ENCODE data around the gene UNC5A. TPM values are rescaled to one million over a fixed set of nuclear protein-coding genes. Genes with fewer than 3 reads are reported as not detected.

The UNC5A gene
- total and polyA plus RNA-seq, 10 of the 15 experiments (the other 5 are each of a cell fraction or from before 2014, with no cell fraction given) = not detected

DNA sequence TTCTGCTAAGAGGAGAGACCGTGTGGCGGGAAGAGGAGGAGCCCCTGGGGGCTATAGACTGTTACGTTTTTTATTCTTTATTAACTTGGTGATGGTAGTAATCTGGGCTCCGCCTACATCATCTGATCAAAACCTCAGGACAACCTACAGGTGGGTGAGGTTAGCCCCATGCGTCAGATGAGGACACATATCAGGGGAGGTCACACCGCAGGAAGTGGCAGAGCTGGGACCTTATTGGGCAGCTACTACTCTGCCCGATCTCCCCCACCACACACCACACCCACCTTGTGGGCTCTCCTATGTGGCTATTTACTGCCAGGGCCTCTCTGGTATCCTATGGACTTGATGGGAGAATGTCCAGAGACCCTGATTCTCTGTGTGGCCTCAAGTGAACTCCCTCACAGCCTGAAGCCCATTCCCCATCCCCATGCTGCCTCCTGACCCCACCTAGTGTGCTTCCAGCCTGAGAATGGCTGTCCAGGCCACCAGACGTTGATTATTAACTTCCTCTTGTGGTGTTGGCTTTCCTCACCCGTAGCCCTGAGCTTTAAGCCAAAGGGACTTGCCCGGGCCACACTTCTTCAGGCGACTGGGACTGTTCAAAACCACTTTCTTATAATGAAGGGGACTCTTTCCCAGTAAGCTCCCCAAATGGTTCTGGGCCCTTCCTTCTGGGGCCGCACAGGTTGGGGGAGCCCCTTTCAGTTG, 8.2 kb downstream of the UNC5A start (continued):
- TF ChIP-seq, protein P1, sequence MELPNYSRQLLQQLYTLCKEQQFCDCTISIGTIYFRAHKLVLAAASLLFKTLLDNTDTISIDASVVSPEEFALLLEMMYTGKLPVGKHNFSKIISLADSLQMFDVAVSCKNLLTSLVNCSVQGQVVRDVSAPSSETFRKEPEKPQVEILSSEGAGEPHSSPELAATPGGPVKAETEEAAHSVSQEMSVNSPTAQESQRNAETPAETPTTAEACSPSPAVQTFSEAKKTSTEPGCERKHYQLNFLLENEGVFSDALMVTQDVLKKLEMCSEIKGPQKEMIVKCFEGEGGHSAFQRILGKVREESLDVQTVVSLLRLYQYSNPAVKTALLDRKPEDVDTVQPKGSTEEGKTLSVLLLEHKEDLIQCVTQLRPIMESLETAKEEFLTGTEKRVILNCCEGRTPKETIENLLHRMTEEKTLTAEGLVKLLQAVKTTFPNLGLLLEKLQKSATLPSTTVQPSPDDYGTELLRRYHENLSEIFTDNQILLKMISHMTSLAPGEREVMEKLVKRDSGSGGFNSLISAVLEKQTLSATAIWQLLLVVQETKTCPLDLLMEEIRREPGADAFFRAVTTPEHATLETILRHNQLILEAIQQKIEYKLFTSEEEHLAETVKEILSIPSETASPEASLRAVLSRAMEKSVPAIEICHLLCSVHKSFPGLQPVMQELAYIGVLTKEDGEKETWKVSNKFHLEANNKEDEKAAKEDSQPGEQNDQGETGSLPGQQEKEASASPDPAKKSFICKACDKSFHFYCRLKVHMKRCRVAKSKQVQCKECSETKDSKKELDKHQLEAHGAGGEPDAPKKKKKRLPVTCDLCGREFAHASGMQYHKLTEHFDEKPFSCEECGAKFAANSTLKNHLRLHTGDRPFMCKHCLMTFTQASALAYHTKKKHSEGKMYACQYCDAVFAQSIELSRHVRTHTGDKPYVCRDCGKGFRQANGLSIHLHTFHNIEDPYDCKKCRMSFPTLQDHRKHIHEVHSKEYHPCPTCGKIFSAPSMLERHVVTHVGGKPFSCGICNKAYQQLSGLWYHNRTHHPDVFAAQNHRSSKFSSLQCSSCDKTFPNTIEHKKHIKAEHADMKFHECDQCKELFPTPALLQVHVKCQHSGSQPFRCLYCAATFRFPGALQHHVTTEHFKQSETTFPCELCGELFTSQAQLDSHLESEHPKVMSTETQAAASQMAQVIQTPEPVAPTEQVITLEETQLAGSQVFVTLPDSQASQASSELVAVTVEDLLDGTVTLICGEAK (IDR thresholded peaks at IDR 0.05; ENCODE audit: borderline replicate concordance) = no peak
- TF ChIP-seq EP300 (IDR thresholded peaks at IDR 0.05; ENCODE audit: borderline replicate concordance in 1 of 2, control insufficient read depth in 1 of 2, low read depth in 2 of 2, low read length in 2 of 2) (no peak), SIN3A (IDR thresholded peaks at IDR 0.05; ENCODE audit: low read depth, low read length) (no peak), IKZF2 (IDR thresholded peaks at IDR 0.05) (peak; percentile 40 to 49; a peak in 2 of 4 replicates), HCFC1 (IDR thresholded peaks at IDR 0.05; ENCODE audit: low read length) (no peak), SRF (IDR thresholded peaks at IDR 0.05; ENCODE audit: low read depth in 2 of 2, low read length in 2 of 2) (0 out of 4 replicates have a peak, but pooled peaks of 1 of the 2 experiments have one; percentile 8), ZBED1 (IDR thresholded peaks at IDR 0.05; ENCODE audit: borderline replicate concordance) (no peak), SMC3 (IDR thresholded peaks at IDR 0.05; ENCODE audit: borderline replicate concordance, low read length) (no peak), STAT1 (conservative IDR thresholded peaks at IDR 0.05) (no peak)
- TF ChIP-seq, protein P2, sequence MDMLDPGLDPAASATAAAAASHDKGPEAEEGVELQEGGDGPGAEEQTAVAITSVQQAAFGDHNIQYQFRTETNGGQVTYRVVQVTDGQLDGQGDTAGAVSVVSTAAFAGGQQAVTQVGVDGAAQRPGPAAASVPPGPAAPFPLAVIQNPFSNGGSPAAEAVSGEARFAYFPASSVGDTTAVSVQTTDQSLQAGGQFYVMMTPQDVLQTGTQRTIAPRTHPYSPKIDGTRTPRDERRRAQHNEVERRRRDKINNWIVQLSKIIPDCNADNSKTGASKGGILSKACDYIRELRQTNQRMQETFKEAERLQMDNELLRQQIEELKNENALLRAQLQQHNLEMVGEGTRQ (IDR thresholded peaks at IDR 0.05; ENCODE audit: borderline replicate concordance, low read depth, low read length) = no peak
- TF ChIP-seq, protein P3, sequence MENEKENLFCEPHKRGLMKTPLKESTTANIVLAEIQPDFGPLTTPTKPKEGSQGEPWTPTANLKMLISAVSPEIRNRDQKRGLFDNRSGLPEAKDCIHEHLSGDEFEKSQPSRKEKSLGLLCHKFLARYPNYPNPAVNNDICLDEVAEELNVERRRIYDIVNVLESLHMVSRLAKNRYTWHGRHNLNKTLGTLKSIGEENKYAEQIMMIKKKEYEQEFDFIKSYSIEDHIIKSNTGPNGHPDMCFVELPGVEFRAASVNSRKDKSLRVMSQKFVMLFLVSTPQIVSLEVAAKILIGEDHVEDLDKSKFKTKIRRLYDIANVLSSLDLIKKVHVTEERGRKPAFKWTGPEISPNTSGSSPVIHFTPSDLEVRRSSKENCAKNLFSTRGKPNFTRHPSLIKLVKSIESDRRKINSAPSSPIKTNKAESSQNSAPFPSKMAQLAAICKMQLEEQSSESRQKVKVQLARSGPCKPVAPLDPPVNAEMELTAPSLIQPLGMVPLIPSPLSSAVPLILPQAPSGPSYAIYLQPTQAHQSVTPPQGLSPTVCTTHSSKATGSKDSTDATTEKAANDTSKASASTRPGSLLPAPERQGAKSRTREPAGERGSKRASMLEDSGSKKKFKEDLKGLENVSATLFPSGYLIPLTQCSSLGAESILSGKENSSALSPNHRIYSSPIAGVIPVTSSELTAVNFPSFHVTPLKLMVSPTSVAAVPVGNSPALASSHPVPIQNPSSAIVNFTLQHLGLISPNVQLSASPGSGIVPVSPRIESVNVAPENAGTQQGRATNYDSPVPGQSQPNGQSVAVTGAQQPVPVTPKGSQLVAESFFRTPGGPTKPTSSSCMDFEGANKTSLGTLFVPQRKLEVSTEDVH (IDR thresholded peaks at IDR 0.05; ENCODE audit: low read depth, partially characterized antibody) = no peak
- TF ChIP-seq, protein P4, sequence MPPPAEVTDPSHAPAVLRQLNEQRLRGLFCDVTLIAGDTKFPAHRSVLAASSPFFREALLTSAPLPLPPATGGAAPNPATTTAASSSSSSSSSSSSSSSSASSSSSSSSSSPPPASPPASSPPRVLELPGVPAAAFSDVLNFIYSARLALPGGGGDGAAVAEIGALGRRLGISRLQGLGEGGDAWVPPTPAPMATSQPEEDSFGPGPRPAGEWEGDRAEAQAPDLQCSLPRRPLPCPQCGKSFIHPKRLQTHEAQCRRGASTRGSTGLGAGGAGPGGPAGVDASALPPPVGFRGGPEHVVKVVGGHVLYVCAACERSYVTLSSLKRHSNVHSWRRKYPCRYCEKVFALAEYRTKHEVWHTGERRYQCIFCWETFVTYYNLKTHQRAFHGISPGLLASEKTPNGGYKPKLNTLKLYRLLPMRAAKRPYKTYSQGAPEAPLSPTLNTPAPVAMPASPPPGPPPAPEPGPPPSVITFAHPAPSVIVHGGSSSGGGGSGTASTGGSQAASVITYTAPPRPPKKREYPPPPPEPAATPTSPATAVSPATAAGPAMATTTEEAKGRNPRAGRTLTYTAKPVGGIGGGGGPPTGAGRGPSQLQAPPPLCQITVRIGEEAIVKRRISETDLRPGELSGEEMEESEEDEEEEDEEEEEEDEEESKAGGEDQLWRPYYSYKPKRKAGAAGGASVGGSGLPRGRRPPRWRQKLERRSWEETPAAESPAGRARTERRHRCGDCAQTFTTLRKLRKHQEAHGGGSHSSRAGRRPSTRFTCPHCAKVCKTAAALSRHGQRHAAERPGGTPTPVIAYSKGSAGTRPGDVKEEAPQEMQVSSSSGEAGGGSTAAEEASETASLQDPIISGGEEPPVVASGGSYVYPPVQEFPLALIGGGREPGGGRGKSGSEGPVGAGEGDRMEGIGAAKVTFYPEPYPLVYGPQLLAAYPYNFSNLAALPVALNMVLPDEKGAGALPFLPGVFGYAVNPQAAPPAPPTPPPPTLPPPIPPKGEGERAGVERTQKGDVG (CRISPR knock-in tag; IDR thresholded peaks at IDR 0.05) = no peak

Measured in GM12878 (cell line).